Lung microvascular endothelial cell (primary cell): Measurements from ENCODE around the gene PROP1. TPM values are rescaled to one million over a fixed set of nuclear protein-coding genes. Genes with fewer than 3 reads are reported as not detected.
"Not testable (repeated sequence)": the region's sequence is repeated elsewhere in the genome, so short reads cannot be mapped to it uniquely, and the experiment has no call there.

ENCODE experiments used
- DNase-seq, 2 donors: peaks; one replicate each; pipeline versions ENCODE4 v3.0.0 to v3.0.0-alpha.2; 2010; ENCODE audit warnings: low read depth in 2 of 2
- total RNA-seq: library from RNA; depleted of rRNA; stranded (reverse); fragments of >200 nt; gene quantifications from 2 replicates; pipeline ENCODE4 v1.2.1, GENCODE V29; 2014

Gene PROP1
- total RNA-seq, 1 donor from 2014 or later = not detected

DNA sequence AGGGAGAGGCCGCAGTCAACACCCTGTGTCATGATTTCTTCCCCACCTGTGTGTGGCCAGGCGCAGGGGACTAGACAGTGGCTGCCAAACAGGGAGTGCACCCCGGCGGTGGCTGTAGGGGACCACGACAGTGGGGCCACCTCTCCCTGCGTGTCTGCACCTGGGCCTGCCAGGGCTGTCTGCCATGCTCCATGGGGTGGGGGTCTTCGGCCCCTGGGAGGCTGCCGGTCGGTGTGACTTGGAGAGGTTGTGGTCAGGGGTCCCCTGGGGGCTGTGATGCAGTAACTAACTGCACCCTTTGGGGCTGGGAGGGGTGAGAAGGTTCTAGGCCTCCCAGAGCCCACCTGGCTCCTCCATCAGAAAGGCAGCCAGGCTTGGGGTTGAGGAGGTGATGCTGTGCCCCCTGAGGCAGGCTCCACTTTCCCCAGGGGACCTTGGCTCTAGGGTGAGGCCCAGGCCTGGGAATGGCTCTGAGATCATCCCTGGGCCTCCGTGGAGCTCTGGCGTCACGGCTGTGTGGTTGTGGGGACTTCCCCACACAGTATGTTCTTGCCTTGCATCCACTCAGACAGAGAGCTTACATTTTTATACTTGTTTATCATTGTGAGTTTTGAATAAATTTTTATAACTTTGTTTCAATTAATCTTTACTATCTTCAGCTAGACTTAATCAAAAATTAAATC lies 50.3 kb downstream of the PROP1 start:
- not testable (repeated sequence) for DNase-seq

DNA sequence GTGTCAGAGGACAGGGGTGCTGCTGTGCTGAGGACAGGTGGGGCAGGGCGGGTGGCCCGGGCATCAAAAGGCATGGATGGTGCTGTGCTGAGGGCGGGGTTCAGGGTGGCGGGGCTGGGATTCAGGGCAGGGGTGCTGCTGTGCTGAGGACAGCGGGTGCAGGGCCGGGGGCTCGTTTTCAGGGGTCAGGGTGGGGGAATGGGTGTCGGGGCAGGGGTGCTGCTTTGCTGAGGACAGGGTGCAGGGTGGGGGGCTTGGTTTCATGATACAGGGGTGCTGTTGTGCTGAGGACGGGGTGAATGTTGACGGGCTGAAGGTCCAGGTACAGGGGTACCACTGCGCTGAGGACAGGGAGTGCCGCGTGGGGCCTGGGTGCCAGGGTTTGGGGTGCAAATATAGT lies 50.9 kb downstream of the PROP1 start:
- DNase-seq = not testable (repeated sequence)

DNA sequence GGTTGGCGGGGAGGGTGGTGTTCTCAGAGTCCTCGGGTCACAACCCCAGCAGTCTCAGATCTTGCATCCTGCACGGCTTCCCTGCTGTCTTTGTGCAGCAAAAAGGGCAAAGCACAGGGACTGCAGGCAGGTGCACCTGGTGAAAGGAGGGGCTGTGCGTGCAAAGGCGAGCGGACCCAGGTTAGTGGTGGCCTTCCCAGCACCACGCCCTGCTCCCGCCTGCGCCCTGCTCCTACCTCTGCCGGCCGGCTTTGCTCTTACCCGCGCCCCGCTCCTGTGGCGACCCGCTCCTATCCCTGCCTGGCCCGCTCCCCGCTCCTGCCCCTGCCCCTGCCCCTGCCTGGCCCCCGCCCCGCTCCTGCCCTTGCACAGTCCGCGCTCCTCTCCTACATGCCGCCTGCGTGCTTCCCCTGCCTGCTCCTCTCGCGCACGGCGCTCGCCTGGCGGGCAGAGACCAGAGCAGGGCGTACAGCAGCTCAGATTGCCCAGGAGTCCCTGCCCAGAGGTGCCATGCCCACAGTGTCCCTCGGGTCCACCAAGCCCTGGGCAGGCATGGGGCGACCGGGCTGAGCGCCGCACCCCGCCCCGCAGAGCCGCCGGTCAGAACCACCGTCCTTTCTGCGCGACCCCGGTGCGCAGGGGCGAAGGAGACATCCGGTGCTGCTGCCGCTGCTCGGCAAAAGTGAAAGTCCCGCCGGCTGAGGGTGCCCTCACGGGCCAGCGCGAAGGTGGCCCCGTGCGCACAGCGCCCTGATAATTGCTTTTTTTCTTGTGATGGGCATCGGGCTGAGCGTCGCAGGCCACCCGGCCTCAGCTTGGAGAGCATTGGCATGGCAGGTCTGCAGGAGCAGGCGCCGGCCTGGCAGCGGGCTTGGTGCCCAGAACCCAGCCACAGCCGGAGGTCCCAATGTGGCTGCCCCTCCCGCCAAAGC lies 52.0 kb downstream of the PROP1 start:
- peak; percentile 6 to 20 for DNase-seq

DNA sequence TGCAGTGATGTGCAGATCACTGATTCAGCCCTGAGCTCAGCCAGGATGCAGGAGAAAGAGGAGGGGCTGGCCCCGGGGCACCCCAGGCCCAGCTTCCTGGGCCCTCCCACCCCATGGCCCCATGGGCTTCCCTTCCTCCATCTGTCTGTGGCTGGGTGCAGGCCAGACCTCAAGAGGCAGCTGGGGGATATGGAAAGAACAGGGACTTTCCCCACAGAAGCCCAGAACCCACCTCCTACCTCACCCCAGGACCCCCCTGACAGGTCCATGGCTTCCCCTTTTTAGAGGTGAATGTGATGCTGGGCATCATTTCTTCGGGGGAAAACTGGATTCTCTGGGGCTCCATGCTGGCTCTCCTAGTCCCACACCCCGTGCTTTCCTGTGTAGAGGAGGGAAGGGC lies 53.1 kb downstream of the PROP1 start:
- DNase-seq = not testable (repeated sequence)

Other genes with a start within 250 kb of the PROP1 start
- gene FAM153A, start 213.3 kb downstream of the PROP1 start, total RNA-seq = not detected in 2 replicates
- 18.3 and 23.8 TPM in 2 replicates for gene N4BP3, start 117.3 kb upstream of the PROP1 start, total RNA-seq
- gene RMND5B, start 134.8 kb upstream of the PROP1 start, total RNA-seq = 22.4 and 33.9 TPM in 2 replicates
- 106 and 132 TPM in 2 replicates for gene NHP2, start 157.6 kb upstream of the PROP1 start, total RNA-seq
- not detected in 2 replicates for gene GMCL2, start 191.1 kb upstream of the PROP1 start, total RNA-seq
- 41.6 and 58.1 TPM in 2 replicates for gene HNRNPAB, start 208.3 kb upstream of the PROP1 start, total RNA-seq
- gene PHYKPL, start 236.6 kb upstream of the PROP1 start, total RNA-seq = 27.9 and 44.6 TPM in 2 replicates